ENCODE data around the gene HSF2BP. TPM values are rescaled to one million over a fixed set of nuclear protein-coding genes. Genes with fewer than 3 reads are reported as not detected.

HSF2BP gene
- total RNA-seq, 4 donors from 2014 or later: 0.39 to 0.97 TPM; not detected in 2

GRCh38 chr21:43689556-43690337, 30.5 kb upstream of the HSF2BP start:
- intact Hi-C loops (cut with DNase I; ENCODE audit: low total_unique reads): no loop called here
- no peak for DNase-seq (ENCODE audit: low spot score in 2 of 2)
- H3K4me3 ChIP-seq (ENCODE audit: low read depth, poor library complexity, severe bottlenecking): no peak overlapping the region
- no peak for TF ChIP-seq POLR2A (IDR thresholded peaks at IDR 0.05)
- no peak for TF ChIP-seq CTCF (IDR thresholded peaks at IDR 0.05)
- WGBS, 2 donors: 89 to 92% methylated on average over 31 to 32 of the region's 32 CpGs

GRCh38 chr21:43688906-43689305, 29.6 kb upstream of the HSF2BP start:
- TF ChIP-seq POLR2A (IDR thresholded peaks at IDR 0.05) (no peak), CTCF (IDR thresholded peaks at IDR 0.05) (no peak)
- 94 to 96% methylated on average over 12 of the region's 12 CpGs for WGBS, 2 donors
- no peak overlapping the region for H3K4me3 ChIP-seq (ENCODE audit: low read depth, poor library complexity, severe bottlenecking)
- intact Hi-C loops (cut with DNase I; ENCODE audit: low total_unique reads): no loop called here
- no peak for DNase-seq (ENCODE audit: low spot score in 2 of 2)

- no peak for TF ChIP-seq POLR2A (IDR thresholded peaks at IDR 0.05)
- no peak for TF ChIP-seq CTCF (IDR thresholded peaks at IDR 0.05)
- no peak overlapping the region for H3K4me3 ChIP-seq (ENCODE audit: low read depth, poor library complexity, severe bottlenecking)
- 78 to 86% methylated on average over 27 of the region's 27 CpGs for WGBS, 2 donors
- intact Hi-C loops (cut with DNase I; ENCODE audit: low total_unique reads): no loop called here
- DNase-seq (ENCODE audit: low spot score in 2 of 2): no peak
Observed at GRCh38 chr21:43687566-43688399, 28.5 kb upstream of the HSF2BP start.

- TF ChIP-seq CTCF (IDR thresholded peaks at IDR 0.05): no peak
- no peak for TF ChIP-seq POLR2A (IDR thresholded peaks at IDR 0.05)
- 92% methylated on average over 21 of the region's 21 CpGs for WGBS, 2 donors
- DNase-seq (ENCODE audit: low spot score in 2 of 2): no peak
- H3K4me3 ChIP-seq (ENCODE audit: low read depth, poor library complexity, severe bottlenecking): no peak overlapping the region
- intact Hi-C loops (cut with DNase I; ENCODE audit: low total_unique reads): no loop called here
Observed at GRCh38 chr21:43686811-43687565, 27.7 kb upstream of the HSF2BP start.

- 79 to 84% methylated on average over 3 of the region's 3 CpGs for WGBS, 2 donors
- intact Hi-C loops (cut with DNase I; ENCODE audit: low total_unique reads): no loop called here
- TF ChIP-seq CTCF (IDR thresholded peaks at IDR 0.05): no peak
- no peak for DNase-seq (ENCODE audit: low spot score in 2 of 2)
- H3K4me3 ChIP-seq (ENCODE audit: low read depth, poor library complexity, severe bottlenecking): no peak overlapping the region
Observed at GRCh38 chr21:43684424-43684823, 25.1 kb upstream of the HSF2BP start.
